ENCODE data around the gene RAB20. TPM values are rescaled to one million over a fixed set of nuclear protein-coding genes. Genes with fewer than 3 reads are reported as not detected.

Gene RAB20
- polyA plus RNA-seq, 1 donor from 2014 or later = not detected

DNA sequence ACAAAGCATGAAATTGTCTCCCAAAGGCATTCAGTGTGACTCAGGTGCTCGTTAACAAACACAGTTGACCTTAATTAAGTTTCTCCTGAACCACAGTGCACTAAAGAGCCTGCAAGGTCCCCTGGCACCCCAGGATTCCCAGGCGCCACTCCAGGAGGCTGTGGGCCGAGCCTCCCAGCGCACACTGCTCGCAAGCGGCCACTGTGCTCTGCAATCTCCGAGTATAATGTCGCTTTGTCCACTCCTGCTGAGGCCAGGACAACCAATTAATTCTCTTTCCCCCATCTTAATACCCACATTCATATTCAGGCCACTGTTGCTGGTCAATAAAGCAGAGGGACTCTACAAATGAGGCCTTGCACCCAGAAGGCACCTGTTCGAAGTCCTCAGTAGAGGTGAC, 8.8 kb downstream of the RAB20 start:
- Histone ChIP-seq H3K9ac (ENCODE audit: low read length) (no peak overlapping the region), H3K9me3 (ENCODE audit: low read length) (no peaks in the 10 kb centered on the region), H3K36me3 (ENCODE audit: insufficient read depth, low read length) (no peaks in the 10 kb centered on the region), H3F3A (ENCODE audit: insufficient read depth, low read length, poor library complexity, severe bottlenecking) (no peaks in the 10 kb centered on the region), H3K4me3 (ENCODE audit: low read length) (no peak overlapping the region), H3K79me2 (replicated peaks; ENCODE audit: insufficient read depth, low read length) (no peaks in the 10 kb centered on the region), H3K27me3 (ENCODE audit: insufficient read depth, low read depth, low read length) (no peaks in the 10 kb centered on the region), H3K4me2 (ENCODE audit: low read length) (no peak overlapping the region), H3K27ac (ENCODE audit: low read length) (no peak overlapping the region), H3K9me2 (ENCODE audit: insufficient read depth, low read length) (no peaks in the 10 kb centered on the region), H4K20me1 (ENCODE audit: insufficient read depth) (no peaks in the 10 kb centered on the region), H2AFZ (ENCODE audit: low read depth, low read length) (no peak overlapping the region)
- TF ChIP-seq SMC3 (conservative IDR thresholded peaks at IDR 0.05; ENCODE audit: poor library complexity) (no peak), TAF1 (IDR thresholded peaks at IDR 0.05; ENCODE audit: low read depth) (no peak), RAD21 (conservative IDR thresholded peaks at IDR 0.05) (no peak), EP300 (conservative IDR thresholded peaks at IDR 0.05; ENCODE audit: poor library complexity, severe bottlenecking) (no peak), MXI1 (conservative IDR thresholded peaks at IDR 0.05; ENCODE audit: poor library complexity, severe bottlenecking) (no peak), EZH2 (IDR thresholded peaks at IDR 0.05; ENCODE audit: borderline replicate concordance, insufficient read depth, low read length, poor library complexity, severe bottlenecking) (no peak), POLR2AphosphoS5 (IDR thresholded peaks at IDR 0.05) (no peak), REST (IDR thresholded peaks at IDR 0.05; ENCODE audit: borderline replicate concordance) (no peak)
- TF ChIP-seq, protein P1, sequence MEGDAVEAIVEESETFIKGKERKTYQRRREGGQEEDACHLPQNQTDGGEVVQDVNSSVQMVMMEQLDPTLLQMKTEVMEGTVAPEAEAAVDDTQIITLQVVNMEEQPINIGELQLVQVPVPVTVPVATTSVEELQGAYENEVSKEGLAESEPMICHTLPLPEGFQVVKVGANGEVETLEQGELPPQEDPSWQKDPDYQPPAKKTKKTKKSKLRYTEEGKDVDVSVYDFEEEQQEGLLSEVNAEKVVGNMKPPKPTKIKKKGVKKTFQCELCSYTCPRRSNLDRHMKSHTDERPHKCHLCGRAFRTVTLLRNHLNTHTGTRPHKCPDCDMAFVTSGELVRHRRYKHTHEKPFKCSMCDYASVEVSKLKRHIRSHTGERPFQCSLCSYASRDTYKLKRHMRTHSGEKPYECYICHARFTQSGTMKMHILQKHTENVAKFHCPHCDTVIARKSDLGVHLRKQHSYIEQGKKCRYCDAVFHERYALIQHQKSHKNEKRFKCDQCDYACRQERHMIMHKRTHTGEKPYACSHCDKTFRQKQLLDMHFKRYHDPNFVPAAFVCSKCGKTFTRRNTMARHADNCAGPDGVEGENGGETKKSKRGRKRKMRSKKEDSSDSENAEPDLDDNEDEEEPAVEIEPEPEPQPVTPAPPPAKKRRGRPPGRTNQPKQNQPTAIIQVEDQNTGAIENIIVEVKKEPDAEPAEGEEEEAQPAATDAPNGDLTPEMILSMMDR (IDR thresholded peaks at IDR 0.05; ENCODE audit: poor library complexity, severe bottlenecking) = no peak

DNA sequence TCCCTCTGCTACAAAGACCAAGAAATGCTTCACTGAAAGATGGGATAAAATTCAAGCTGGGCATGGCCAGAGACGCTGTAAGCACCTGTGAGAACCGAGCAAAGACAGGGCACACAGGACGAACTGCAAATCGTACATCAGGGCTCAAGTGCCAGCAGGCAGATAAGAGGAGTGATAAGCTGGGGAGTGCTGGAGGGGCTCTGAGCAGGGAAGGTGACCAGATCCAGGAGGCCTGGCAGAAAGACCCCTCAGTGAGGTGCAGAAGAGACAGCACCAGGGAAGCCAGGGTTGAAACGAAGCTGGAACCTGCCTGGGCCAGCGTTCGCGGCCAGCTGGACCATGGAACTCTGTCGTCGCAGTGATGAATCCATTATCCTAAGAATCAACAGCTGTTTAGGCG, 10.2 kb downstream of the RAB20 start:
- H3K4me3 ChIP-seq (ENCODE audit: low read length) = no peak overlapping the region
- H3K27ac ChIP-seq (ENCODE audit: low read length) = no peak overlapping the region
- H3K9ac ChIP-seq (ENCODE audit: low read length) = no peak overlapping the region
- no peaks in the 10 kb centered on the region for H3F3A ChIP-seq (ENCODE audit: insufficient read depth, low read length, poor library complexity, severe bottlenecking)
- H3K9me3 ChIP-seq (ENCODE audit: low read length) = no peaks in the 10 kb centered on the region
- H4K20me1 ChIP-seq (ENCODE audit: insufficient read depth) = no peaks in the 10 kb centered on the region
- no peaks in the 10 kb centered on the region for H3K9me2 ChIP-seq (ENCODE audit: insufficient read depth, low read length)
- no peaks in the 10 kb centered on the region for H3K79me2 ChIP-seq (replicated peaks; ENCODE audit: insufficient read depth, low read length)
- no peak overlapping the region for H2AFZ ChIP-seq (ENCODE audit: low read depth, low read length)
- TF ChIP-seq POLR2AphosphoS5 (IDR thresholded peaks at IDR 0.05) = no peak
- TF ChIP-seq, protein P1 (IDR thresholded peaks at IDR 0.05; ENCODE audit: poor library complexity, severe bottlenecking) = no peak
- TF ChIP-seq EZH2 (IDR thresholded peaks at IDR 0.05; ENCODE audit: borderline replicate concordance, insufficient read depth, low read length, poor library complexity, severe bottlenecking) = no peak
- no peak for TF ChIP-seq MXI1 (conservative IDR thresholded peaks at IDR 0.05; ENCODE audit: poor library complexity, severe bottlenecking)
- TF ChIP-seq EP300 (conservative IDR thresholded peaks at IDR 0.05; ENCODE audit: poor library complexity, severe bottlenecking) = no peak
- no peak for TF ChIP-seq SMC3 (conservative IDR thresholded peaks at IDR 0.05; ENCODE audit: poor library complexity)
- no peak for TF ChIP-seq RAD21 (conservative IDR thresholded peaks at IDR 0.05)
- no peak for TF ChIP-seq TAF1 (IDR thresholded peaks at IDR 0.05; ENCODE audit: low read depth)
- TF ChIP-seq REST (IDR thresholded peaks at IDR 0.05; ENCODE audit: borderline replicate concordance) = no peak
- no peaks in the 10 kb centered on the region for H3K27me3 ChIP-seq (ENCODE audit: insufficient read depth, low read depth, low read length)
- no peak overlapping the region for H3K4me2 ChIP-seq (ENCODE audit: low read length)
- no peaks in the 10 kb centered on the region for H3K36me3 ChIP-seq (ENCODE audit: insufficient read depth, low read length)
